Stomach (tissue), 9 donors: ENCODE measurements around the gene CDKL1. TPM values are rescaled to one million over a fixed set of nuclear protein-coding genes. Genes with fewer than 3 reads are reported as not detected.

Source experiments
- DNase-seq, 2 donors: peaks; one replicate each; pipeline versions ENCODE4 v3.0.0 to v3.0.0-alpha.2; 2013 to 2019
- H3K27ac ChIP-seq, 5 donors: fragments of 200-600 bp in 4 of 5; sonication (generic) in 4 of 5; one replicate each; pipeline ENCODE4 v1.5.1; 2013 to 2019; ENCODE audit warnings: mild to moderate bottlenecking in 1 of 5, moderate library complexity in 1 of 5
- H3K27me3 ChIP-seq, 3 donors: fragments of 200-600 bp; sonication (generic); one replicate each; pipeline ENCODE4 v1.5.1; 2017 to 2019; ENCODE audit warnings: mixed run types in 1 of 3
- H3K36me3 ChIP-seq, 4 donors: fragments of 200-600 bp; sonication (generic); 1 replicate in 3 of 4; 2 replicates in 1 of 4; pipeline ENCODE4 v1.5.1; 2016 to 2019
- H3K4me1 ChIP-seq, 4 donors: fragments of 200-600 bp; sonication (generic); one replicate each; pipeline ENCODE4 v1.5.1; 2016 to 2019
- H3K4me3 ChIP-seq, 4 donors: fragments of 200-600 bp; sonication (generic) in 3 of 4; one replicate each; pipeline ENCODE4 v1.5.1; 2016 to 2019; ENCODE audit warnings: mild to moderate bottlenecking in 1 of 4
- H3K9me3 ChIP-seq, 4 donors: fragments of 200-600 bp; sonication (generic); one replicate each; pipeline ENCODE4 v1.5.1; 2016 to 2019
- CTCF ChIP-seq, 7 experiments: fragments of 450-650 bp in 4 of 7; fragments of 200-600 bp in 3 of 7; sonication (generic) in 3 of 7; IDR thresholded peaks; one replicate each; pipeline ENCODE4 v1.5.1; 2016 to 2019; ENCODE audit warnings: antibody characterized with exemption in 7 of 7, control low read depth in 2 of 7, mild to moderate bottlenecking in 1 of 7
- EP300 ChIP-seq: sonication (generic); formaldehyde crosslinking; IDR thresholded peaks from one replicate; pipeline ENCODE4 v1.6.1; 2017; ENCODE audit warnings: antibody characterized with exemption
- POLR2A ChIP-seq, 4 donors: fragments of 450-650 bp; IDR thresholded peaks; one replicate each; pipeline ENCODE4 v1.6.1; 2016; ENCODE audit warnings: antibody characterized with exemption in 4 of 4, control low read depth in 2 of 4, mild to moderate bottlenecking in 1 of 4, moderate library complexity in 1 of 4
- POLR2AphosphoS5 ChIP-seq, 3 donors: sonication (generic); formaldehyde crosslinking; IDR thresholded peaks; one replicate each; pipeline ENCODE4 v1.6.1; 2016; ENCODE audit warnings: antibody characterized with exemption in 3 of 3
- WGBS, 5 donors: extraction: QIAGEN DNeasy Blood & Tissue Kit in 3 of 5; methylation state at CpG; one replicate each; pipeline versions ENCODE4 v1.1.5 to v1.1.7; 2013 to 2018; 5-methylcytosine and 5-hydroxymethylcytosine counted together
- intact Hi-C: fragments of 100-400 bp; cut with DNase I; formaldehyde crosslinking; loops from one replicate; pipeline ENCODE4 v1.15.1; 2023; ENCODE audit warnings: low total_unique reads
- polyA plus RNA-seq, 3 donors: library from polyadenylated mRNA; stranded (reverse); fragments of 200-250 nt; gene quantifications; one replicate each; pipeline ENCODE4 v1.2.3, GENCODE V29; 2013
- total RNA-seq, 5 donors: library from RNA; depleted of rRNA; stranded (reverse); fragments of >200 nt; gene quantifications; one replicate each; pipeline versions ENCODE4 v1.1.0 to v1.2.3, GENCODE V29; 2014 to 2016
- donor health status: healthy with polysubstance abuse.
- donor health status: Bipolar disorder and iron deficiency.
- donor health status: healthy.

Gene CDKL1
- total and polyA plus RNA-seq, 8 donors: 0.61 to 174 (median 1.4) TPM; not detected in 1

GRCh38 chr14:50350975-50351374 is 45.7 kb downstream of the CDKL1 start:
- 60 to 88% (median 76%) methylated on average over 2 of the region's 2 CpGs for WGBS, 5 donors
- no peak overlapping the region for H3K4me3 ChIP-seq
- no peaks in the 10 kb centered on the region for H3K36me3 ChIP-seq
- TF ChIP-seq POLR2AphosphoS5 (IDR thresholded peaks at IDR 0.05): no peak
- no peak for TF ChIP-seq CTCF (IDR thresholded peaks at IDR 0.05)
- no peak for TF ChIP-seq POLR2A (IDR thresholded peaks at IDR 0.05)
- TF ChIP-seq EP300: no peak
- H3K4me1 ChIP-seq: peaks cover 0 to 8% (median 8%) of the 10 kb centered on the region in 4 donors
- no peaks in the 10 kb centered on the region for H3K9me3 ChIP-seq
- DNase-seq: no peak
- no peak overlapping the region for H3K27ac ChIP-seq
- intact Hi-C loops: no loop called here
- H3K27me3 ChIP-seq: no peaks in the 10 kb centered on the region

DNA sequence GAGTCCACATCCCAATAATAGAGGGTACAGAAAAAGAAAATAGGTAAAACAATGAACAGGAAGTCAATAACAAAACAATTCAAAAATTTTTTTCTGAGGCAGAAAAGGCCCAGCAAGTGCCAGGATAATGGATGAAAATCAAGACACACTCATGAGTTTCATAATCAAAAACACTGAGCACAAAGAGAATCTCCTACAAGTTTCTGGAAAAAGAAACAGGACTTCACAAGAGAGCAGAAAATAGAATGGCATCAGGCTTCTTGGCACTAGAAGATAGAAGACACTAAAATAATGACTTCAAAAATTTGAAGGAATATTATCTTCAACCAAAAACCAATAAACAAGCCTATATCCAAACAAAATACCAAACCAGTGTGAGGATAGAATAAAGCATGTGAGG is 47.7 kb downstream of the CDKL1 start:
- Histone ChIP-seq H3K27ac (no peak overlapping the region), H3K9me3 (no peaks in the 10 kb centered on the region), H3K4me3 (no peak overlapping the region), H3K27me3 (no peaks in the 10 kb centered on the region), H3K36me3 (no peaks in the 10 kb centered on the region), H3K4me1 (peaks cover 0 to 17% (median 9%) of the 10 kb centered on the region in 4 donors)
- intact Hi-C loops: no loop called here
- no peak for DNase-seq
- TF ChIP-seq POLR2A (IDR thresholded peaks at IDR 0.05): no peak
- TF ChIP-seq EP300: no peak
- TF ChIP-seq POLR2AphosphoS5 (IDR thresholded peaks at IDR 0.05): no peak
- no peak for TF ChIP-seq CTCF (IDR thresholded peaks at IDR 0.05)

DNA sequence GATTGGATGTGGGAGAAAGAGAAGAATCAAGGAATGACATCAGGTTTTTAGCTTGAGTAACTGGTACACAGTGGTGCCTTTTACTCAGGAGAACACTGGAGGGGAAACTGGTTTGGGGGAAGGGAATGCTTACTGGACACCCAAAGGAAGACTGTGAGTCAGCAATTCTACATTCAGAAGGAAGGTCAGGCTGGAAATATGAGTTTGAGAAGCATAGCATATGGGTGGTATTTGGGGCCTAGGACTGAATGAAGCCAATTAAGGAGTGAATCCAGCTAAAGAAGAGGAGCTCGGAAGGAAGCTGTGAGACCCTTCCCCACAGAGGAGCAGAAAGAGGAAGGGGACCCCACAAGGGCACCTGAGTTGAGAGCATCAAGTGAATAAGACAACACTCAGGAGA is 49.2 kb downstream of the CDKL1 start:
- 0 to 97% (median 83%) methylated on average over 1 of the region's 1 CpG for WGBS, 5 donors
- TF ChIP-seq EP300 (no peak), POLR2AphosphoS5 (IDR thresholded peaks at IDR 0.05) (no peak), CTCF (IDR thresholded peaks at IDR 0.05) (no peak), POLR2A (IDR thresholded peaks at IDR 0.05) (no peak)
- H3K36me3 ChIP-seq: no peaks in the 10 kb centered on the region
- no peaks in the 10 kb centered on the region for H3K9me3 ChIP-seq
- DNase-seq: peak in 1 of 2 donors; percentile 71
- H3K27ac ChIP-seq: peak overlapping the region in 2 of 5 donors; percentile 38 to 40
- peaks cover 0 to 23% (median 15%) of the 10 kb centered on the region in 4 donors for H3K4me1 ChIP-seq
- intact Hi-C loops: no loop called here
- H3K4me3 ChIP-seq: no peak overlapping the region
- H3K27me3 ChIP-seq: no peaks in the 10 kb centered on the region

- no peaks in the 10 kb centered on the region for H3K9me3 ChIP-seq
- intact Hi-C loops: no loop called here
- no peaks in the 10 kb centered on the region for H3K27me3 ChIP-seq
- peaks cover 0 to 29% (median 15%) of the 10 kb centered on the region in 4 donors for H3K4me1 ChIP-seq
- peak overlapping the region in 2 of 5 donors; percentile 7 to 35 for H3K27ac ChIP-seq
- H3K36me3 ChIP-seq: no peaks in the 10 kb centered on the region
- DNase-seq: no peak
- no peak overlapping the region for H3K4me3 ChIP-seq
- no peak for TF ChIP-seq EP300
- TF ChIP-seq POLR2AphosphoS5 (IDR thresholded peaks at IDR 0.05): no peak
- TF ChIP-seq POLR2A (IDR thresholded peaks at IDR 0.05): no peak
- TF ChIP-seq CTCF (IDR thresholded peaks at IDR 0.05): no peak
- WGBS, 5 donors: 60 to 68% (median 62%) methylated on average over 6 of the region's 6 CpGs
Measured at GRCh38 chr14:50345846-50346422, 50.7 kb downstream of the CDKL1 start.
